ENCODE measurements around the gene DCAF5.

DNA sequence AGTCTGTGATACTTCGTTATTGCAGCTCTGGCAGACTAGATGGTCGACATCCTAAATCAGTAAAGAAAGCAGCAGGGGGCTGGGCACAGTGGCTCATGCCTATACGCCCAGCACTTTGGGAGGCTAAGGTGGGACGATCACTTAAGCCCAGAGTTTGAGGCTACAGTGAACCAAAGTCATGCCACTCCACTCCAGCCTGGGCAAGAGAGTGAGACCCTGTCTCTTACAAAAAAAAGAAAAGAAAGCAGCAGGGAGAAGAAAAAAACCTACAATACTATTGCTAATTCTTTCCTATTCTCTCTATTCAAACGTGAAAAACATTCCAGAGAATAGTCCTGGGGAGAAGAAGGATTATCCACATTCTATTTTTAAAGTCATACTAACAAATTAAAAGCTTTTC is 79.5 kb downstream of the DCAF5 start:
- TF ChIP-seq, protein P1, sequence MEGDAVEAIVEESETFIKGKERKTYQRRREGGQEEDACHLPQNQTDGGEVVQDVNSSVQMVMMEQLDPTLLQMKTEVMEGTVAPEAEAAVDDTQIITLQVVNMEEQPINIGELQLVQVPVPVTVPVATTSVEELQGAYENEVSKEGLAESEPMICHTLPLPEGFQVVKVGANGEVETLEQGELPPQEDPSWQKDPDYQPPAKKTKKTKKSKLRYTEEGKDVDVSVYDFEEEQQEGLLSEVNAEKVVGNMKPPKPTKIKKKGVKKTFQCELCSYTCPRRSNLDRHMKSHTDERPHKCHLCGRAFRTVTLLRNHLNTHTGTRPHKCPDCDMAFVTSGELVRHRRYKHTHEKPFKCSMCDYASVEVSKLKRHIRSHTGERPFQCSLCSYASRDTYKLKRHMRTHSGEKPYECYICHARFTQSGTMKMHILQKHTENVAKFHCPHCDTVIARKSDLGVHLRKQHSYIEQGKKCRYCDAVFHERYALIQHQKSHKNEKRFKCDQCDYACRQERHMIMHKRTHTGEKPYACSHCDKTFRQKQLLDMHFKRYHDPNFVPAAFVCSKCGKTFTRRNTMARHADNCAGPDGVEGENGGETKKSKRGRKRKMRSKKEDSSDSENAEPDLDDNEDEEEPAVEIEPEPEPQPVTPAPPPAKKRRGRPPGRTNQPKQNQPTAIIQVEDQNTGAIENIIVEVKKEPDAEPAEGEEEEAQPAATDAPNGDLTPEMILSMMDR (IDR thresholded peaks at IDR 0.05), result no peak
- TF ChIP-seq POLR2A (IDR thresholded peaks at IDR 0.05), result no peak
